22Rv1 (cell line): ENCODE measurements around the gene XPNPEP3.

Experiments
- H3K27ac ChIP-seq: fragments of 450-650 bp; 2 replicates; pipeline ENCODE4 v1.5.1; 2017
- ZFX ChIP-seq: fragments of 450-650 bp; IDR thresholded peaks from 2 replicates; pipeline ENCODE4 v1.6.1; 2017; ENCODE audit warnings: antibody characterized with exemption, borderline replicate concordance
- TF ChIP-seq, protein P1 (sequence below): fragments of 450-650 bp; IDR thresholded peaks from 2 replicates; pipeline ENCODE4 v1.5.1; 2017; ENCODE audit warnings: mild to moderate bottlenecking

The XPNPEP3 gene

DNA sequence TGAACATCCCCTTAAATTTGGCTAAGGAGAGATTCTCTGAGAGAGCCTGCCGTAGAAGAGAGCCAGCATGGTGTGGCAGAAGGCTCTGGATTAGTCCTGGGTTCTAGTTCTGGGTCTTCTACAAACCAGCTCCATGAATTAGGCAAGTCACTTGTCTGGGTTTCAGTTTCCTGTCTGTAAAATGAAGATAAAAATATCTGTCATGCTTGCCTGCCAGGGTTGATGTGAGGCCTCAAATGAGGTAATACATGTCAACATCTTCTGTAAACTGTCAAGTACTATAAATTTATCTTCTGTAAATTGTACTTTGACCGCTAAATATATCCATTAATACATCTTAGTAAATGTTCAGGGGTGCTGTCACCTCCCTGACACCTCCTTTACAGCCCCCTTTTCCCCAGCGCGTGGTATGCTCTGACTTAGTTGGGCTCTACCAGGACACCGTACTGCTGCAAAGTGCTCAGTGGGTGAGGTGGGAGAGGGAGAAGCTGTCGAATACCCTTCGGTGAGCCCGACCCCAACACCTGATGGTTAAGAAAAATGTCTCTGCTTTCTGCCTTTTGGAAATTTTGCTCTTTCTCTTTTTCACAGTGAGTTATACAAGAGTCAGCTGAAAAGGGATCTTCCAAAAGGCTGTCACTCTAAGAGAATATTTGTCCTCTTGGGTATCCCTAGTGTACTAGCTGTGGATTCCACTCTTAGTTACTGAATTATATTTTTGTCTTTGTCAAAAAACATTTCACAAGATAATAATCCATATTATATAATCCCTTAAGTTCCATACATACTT, 109.2 kb downstream of the XPNPEP3 start:
- no peak overlapping the region for H3K27ac ChIP-seq
- TF ChIP-seq, protein P1, sequence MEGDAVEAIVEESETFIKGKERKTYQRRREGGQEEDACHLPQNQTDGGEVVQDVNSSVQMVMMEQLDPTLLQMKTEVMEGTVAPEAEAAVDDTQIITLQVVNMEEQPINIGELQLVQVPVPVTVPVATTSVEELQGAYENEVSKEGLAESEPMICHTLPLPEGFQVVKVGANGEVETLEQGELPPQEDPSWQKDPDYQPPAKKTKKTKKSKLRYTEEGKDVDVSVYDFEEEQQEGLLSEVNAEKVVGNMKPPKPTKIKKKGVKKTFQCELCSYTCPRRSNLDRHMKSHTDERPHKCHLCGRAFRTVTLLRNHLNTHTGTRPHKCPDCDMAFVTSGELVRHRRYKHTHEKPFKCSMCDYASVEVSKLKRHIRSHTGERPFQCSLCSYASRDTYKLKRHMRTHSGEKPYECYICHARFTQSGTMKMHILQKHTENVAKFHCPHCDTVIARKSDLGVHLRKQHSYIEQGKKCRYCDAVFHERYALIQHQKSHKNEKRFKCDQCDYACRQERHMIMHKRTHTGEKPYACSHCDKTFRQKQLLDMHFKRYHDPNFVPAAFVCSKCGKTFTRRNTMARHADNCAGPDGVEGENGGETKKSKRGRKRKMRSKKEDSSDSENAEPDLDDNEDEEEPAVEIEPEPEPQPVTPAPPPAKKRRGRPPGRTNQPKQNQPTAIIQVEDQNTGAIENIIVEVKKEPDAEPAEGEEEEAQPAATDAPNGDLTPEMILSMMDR: no peak
- no peak for TF ChIP-seq ZFX

- no peak overlapping the region for H3K27ac ChIP-seq
- TF ChIP-seq, protein P1: no peak
- TF ChIP-seq ZFX: no peak
Measured at GRCh38 chr22:40966726-40967085, 109.8 kb downstream of the XPNPEP3 start.

DNA sequence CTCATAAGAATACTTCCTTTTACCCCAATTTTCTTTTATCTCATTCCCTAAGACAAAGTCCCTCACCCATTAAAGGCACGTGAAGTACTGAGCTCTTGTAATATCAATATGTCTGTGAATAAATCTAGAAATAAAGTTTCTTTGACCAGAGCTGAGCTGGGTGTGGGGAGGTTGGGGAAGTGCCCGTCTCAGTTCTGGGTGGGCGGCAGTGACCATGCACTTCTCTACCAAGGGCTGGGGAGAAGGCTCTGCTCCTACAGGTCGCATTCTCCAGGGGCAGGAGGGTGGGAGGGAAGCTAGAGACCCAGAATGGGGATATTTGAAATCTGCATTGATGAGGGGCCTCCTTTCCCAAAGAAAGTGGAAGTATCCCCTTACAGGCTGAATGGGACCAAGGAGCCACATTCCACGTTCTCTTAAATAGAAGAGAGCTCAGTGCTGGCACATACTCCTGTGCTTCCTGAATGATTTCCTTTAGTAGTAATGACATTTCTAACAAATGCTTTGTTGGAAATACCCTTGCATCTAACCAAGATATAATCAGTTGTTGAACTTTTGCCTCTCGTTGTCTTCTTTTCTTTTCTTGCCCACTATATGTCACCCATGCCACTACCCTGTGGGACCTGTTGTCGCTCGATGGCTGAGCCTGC, 110.3 kb downstream of the XPNPEP3 start:
- TF ChIP-seq, protein P1: no peak
- no peak for TF ChIP-seq ZFX
- H3K27ac ChIP-seq: no peak overlapping the region

- TF ChIP-seq ZFX: no peak
- TF ChIP-seq, protein P1: no peak
- no peak overlapping the region for H3K27ac ChIP-seq
Measured at GRCh38 chr22:40972587-40972986, 115.6 kb downstream of the XPNPEP3 start.

DNA sequence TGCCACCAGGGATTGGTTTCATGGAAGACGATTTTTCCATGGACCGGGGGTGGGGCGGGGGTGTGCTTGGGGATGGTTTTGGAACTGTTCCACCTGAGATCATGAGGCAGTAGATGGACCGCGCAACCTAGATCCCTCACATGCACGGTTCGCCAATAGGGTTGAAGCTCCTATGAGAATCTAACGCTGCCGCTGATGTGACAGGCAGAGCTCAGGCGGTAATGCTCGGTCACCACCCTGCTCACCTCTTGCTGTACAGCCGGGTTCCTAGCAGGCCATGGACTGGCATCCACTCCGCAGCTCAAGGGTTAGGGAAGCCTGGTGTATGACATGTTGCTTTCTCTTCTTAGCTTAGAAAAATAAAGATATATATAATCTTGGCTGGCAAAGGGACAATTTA, 116.2 kb downstream of the XPNPEP3 start:
- TF ChIP-seq ZFX: no peak
- TF ChIP-seq, protein P1: no peak
- H3K27ac ChIP-seq: no peak overlapping the region

GRCh38 chr22:40975366-40975765, 118.4 kb downstream of the XPNPEP3 start:
- TF ChIP-seq, protein P1: no peak
- no peak for TF ChIP-seq ZFX

More at GRCh38 chr22:40975366-40975765, 118.4 kb downstream of the XPNPEP3 start:
- H3K27ac ChIP-seq: no peak overlapping the region
